PC-3 (cell line): ENCODE data around the gene PAWR.

Source experiments
- EZH2phosphoT487 ChIP-seq: fragments of 300-600 bp; sonication (generic); IDR thresholded peaks from 2 replicates; pipeline ENCODE4 v1.6.1; 2018; ENCODE audit warnings: mild to moderate bottlenecking, antibody characterized with exemption, low read length, borderline replicate concordance
- TF ChIP-seq, protein P1 (sequence below): fragments of 300-600 bp; sonication (generic); conservative IDR thresholded peaks from 2 replicates; pipeline ENCODE4 v1.5.1; 2017; ENCODE audit warnings: antibody characterized with exemption, low read depth, mild to moderate bottlenecking, low read length

DNA sequence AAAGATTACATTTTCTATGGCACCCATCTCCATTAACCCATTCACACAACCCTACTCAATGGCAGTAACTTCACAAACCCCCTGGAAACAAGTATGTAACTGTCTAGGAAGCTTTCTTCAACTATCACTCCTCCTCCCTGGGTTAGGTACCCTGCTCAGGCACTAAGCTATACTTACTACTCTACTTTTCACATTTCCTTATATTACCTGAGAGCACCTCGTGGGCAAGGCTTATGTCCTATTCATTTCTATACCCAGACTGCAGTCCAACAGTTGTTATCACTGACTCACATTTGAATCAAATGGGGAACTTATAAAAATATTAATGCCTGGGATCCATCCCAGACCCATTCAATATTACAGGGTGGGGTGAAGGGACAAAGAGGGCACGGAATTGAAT is 4.6 kb downstream of the PAWR start:
- TF ChIP-seq, protein P1, sequence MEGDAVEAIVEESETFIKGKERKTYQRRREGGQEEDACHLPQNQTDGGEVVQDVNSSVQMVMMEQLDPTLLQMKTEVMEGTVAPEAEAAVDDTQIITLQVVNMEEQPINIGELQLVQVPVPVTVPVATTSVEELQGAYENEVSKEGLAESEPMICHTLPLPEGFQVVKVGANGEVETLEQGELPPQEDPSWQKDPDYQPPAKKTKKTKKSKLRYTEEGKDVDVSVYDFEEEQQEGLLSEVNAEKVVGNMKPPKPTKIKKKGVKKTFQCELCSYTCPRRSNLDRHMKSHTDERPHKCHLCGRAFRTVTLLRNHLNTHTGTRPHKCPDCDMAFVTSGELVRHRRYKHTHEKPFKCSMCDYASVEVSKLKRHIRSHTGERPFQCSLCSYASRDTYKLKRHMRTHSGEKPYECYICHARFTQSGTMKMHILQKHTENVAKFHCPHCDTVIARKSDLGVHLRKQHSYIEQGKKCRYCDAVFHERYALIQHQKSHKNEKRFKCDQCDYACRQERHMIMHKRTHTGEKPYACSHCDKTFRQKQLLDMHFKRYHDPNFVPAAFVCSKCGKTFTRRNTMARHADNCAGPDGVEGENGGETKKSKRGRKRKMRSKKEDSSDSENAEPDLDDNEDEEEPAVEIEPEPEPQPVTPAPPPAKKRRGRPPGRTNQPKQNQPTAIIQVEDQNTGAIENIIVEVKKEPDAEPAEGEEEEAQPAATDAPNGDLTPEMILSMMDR: no peak
- no peak for TF ChIP-seq EZH2phosphoT487
